WTC11 (cell line): ENCODE results near the gene SCAF4. TPM values are rescaled to one million over a fixed set of nuclear protein-coding genes. Genes with fewer than 3 reads are reported as not detected.

Source experiments
- ATAC-seq: fragments of 200-7000 bp; cut with Tn5 transposase; 2 replicates; pipeline ENCODE4 v1.10.0; 2021; ENCODE audit warnings: mild to moderate bottlenecking, moderate library complexity
- CTCF ChIA-PET: fragments of 300-600 bp; sonication (Branson Sonifier 250); formaldehyde crosslinking; loops from one replicate; lab custom pipeline; 2021; ENCODE audit warnings: antibody characterized with exemption; lab: Charles Lee
- POLR2A ChIA-PET: fragments of 350-600 bp; sonication (Branson Sonifier 250); formaldehyde crosslinking; loops from one replicate; lab custom pipeline; 2021; ENCODE audit warnings: antibody characterized with exemption; lab: Charles Lee
- DNase-seq: peaks from one replicate; pipeline ENCODE4 v3.0.0; 2021; ENCODE audit warnings: low spot score
- H3K27ac Mint-ChIP-seq: 2 replicates; pipeline ENCODE4 v1.8.0; 2021; ENCODE audit warnings: mixed read lengths
- H3K27me3 Mint-ChIP-seq: 2 replicates; pipeline ENCODE4 v1.8.0; 2021; ENCODE audit warnings: low read depth, mild to moderate bottlenecking, moderate library complexity, mixed read lengths
- H3K36me3 Mint-ChIP-seq: 2 replicates; pipeline ENCODE4 v1.8.0; 2021; ENCODE audit warnings: mixed read lengths
- H3K4me1 Mint-ChIP-seq: 2 replicates; pipeline ENCODE4 v1.8.0; 2022; ENCODE audit warnings: mixed read lengths
- H3K4me3 Mint-ChIP-seq: 2 replicates; pipeline ENCODE4 v1.8.0; 2021; ENCODE audit warnings: mild to moderate bottlenecking, moderate library complexity, mixed read lengths
- H3K9me3 Mint-ChIP-seq: 2 replicates; pipeline ENCODE4 v1.8.0; 2021; ENCODE audit warnings: mixed read lengths
- ATF1 ChIP-seq: sonication (generic); formaldehyde crosslinking; IDR thresholded peaks from 2 replicates; pipeline ENCODE4 v1.8.1; 2023; ENCODE audit warnings: mild to moderate bottlenecking, moderate library complexity, missing genetic modification reagents
- ATF2 ChIP-seq: sonication (generic); formaldehyde crosslinking; IDR thresholded peaks from 2 replicates; pipeline ENCODE4 v1.8.1; 2022; ENCODE audit warnings: low read depth, missing genetic modification reagents, borderline replicate concordance
- ATF3 ChIP-seq: sonication (generic); formaldehyde crosslinking; conservative IDR thresholded peaks from 2 replicates; pipeline ENCODE4 v1.8.1; 2022; ENCODE audit warnings: mild to moderate bottlenecking, missing genetic modification reagents
- ELF4 ChIP-seq: sonication (generic); formaldehyde crosslinking; IDR thresholded peaks from 2 replicates; pipeline ENCODE4 v1.8.1; 2022; ENCODE audit warnings: low read depth, mild to moderate bottlenecking, moderate library complexity, missing genetic modification reagents
- EMX1 ChIP-seq: fragments of 250-450 bp; sonication (Bioruptor Pico); IDR thresholded peaks from 2 replicates; pipeline ENCODE4 v1.8.0; 2021; ENCODE audit warnings: mild to moderate bottlenecking
- GTF2I ChIP-seq: fragments of 250-450 bp; sonication (Bioruptor Pico); conservative IDR thresholded peaks from 2 replicates; pipeline ENCODE4 v1.4.0; 2021; ENCODE audit warnings: mild to moderate bottlenecking
- MLX ChIP-seq: sonication (generic); formaldehyde crosslinking; IDR thresholded peaks from 2 replicates; pipeline ENCODE4 v1.8.1; 2023; ENCODE audit warnings: mild to moderate bottlenecking, missing genetic modification reagents, moderate library complexity
- MYBL2 ChIP-seq: sonication (generic); formaldehyde crosslinking; IDR thresholded peaks from 2 replicates; pipeline ENCODE4 v1.8.1; 2023; ENCODE audit warnings: mild to moderate bottlenecking, moderate library complexity, missing genetic modification reagents
- RELA ChIP-seq: sonication (generic); formaldehyde crosslinking; IDR thresholded peaks from 2 replicates; pipeline ENCODE4 v1.8.1; 2022; ENCODE audit warnings: missing genetic modification reagents, mild to moderate bottlenecking, borderline replicate concordance
- TCF7 ChIP-seq: sonication (generic); formaldehyde crosslinking; IDR thresholded peaks from 2 replicates; pipeline ENCODE4 v1.8.0; 2022; ENCODE audit warnings: mild to moderate bottlenecking, low read depth, missing genetic modification reagents, moderate library complexity
- TEAD1 ChIP-seq: sonication (generic); formaldehyde crosslinking; IDR thresholded peaks from 2 replicates; pipeline ENCODE4 v1.8.0; 2022; ENCODE audit warnings: mild to moderate bottlenecking, missing genetic modification reagents
- TP53 ChIP-seq: sonication (generic); formaldehyde crosslinking; IDR thresholded peaks from 2 replicates; pipeline ENCODE4 v1.8.1; 2023; ENCODE audit warnings: mild to moderate bottlenecking, missing genetic modification reagents
- ZBTB21 ChIP-seq: sonication (generic); formaldehyde crosslinking; IDR thresholded peaks from 2 replicates; pipeline ENCODE4 v1.8.1; 2023; ENCODE audit warnings: mild to moderate bottlenecking, missing genetic modification reagents, borderline replicate concordance
- ZNF121 ChIP-seq: sonication (generic); formaldehyde crosslinking; IDR thresholded peaks from 2 replicates; pipeline ENCODE4 v1.8.0; 2023; ENCODE audit warnings: missing genetic modification reagents
- ZNF219 ChIP-seq: sonication (generic); formaldehyde crosslinking; IDR thresholded peaks from 2 replicates; pipeline ENCODE4 v1.8.0; 2023; ENCODE audit warnings: missing genetic modification reagents, mild to moderate bottlenecking, borderline replicate concordance
- ZNF232 ChIP-seq: sonication (generic); formaldehyde crosslinking; IDR thresholded peaks from 2 replicates; pipeline ENCODE4 v1.8.0; 2022; ENCODE audit warnings: mild to moderate bottlenecking, missing genetic modification reagents
- ZNF263 ChIP-seq: sonication (generic); formaldehyde crosslinking; IDR thresholded peaks from 2 replicates; pipeline ENCODE4 v1.8.1; 2022; ENCODE audit warnings: low read depth, mild to moderate bottlenecking, moderate library complexity, missing genetic modification reagents
- ZNF317 ChIP-seq: sonication (generic); formaldehyde crosslinking; IDR thresholded peaks from 2 replicates; pipeline ENCODE4 v1.8.1; 2023; ENCODE audit warnings: low read depth, mild to moderate bottlenecking, moderate library complexity, missing genetic modification reagents, borderline replicate concordance
- ZNF423 ChIP-seq: fragments of 250-450 bp; sonication (Bioruptor Pico); IDR thresholded peaks from 2 replicates; pipeline ENCODE4 v2.1.2; 2022; ENCODE audit warnings: mild to moderate bottlenecking, moderate library complexity
- total RNA-seq: library from RNA; stranded (reverse); gene quantifications from 3 replicates; pipeline ENCODE4 v1.2.3, GENCODE V29; 2021
- TF ChIP-seq, protein P1 (sequence below): sonication (generic); formaldehyde crosslinking; IDR thresholded peaks from 2 replicates; pipeline ENCODE4 v1.8.1; 2023; ENCODE audit warnings: mild to moderate bottlenecking, missing genetic modification reagents, moderate library complexity
- TF ChIP-seq, protein P2 (sequence below): fragments of 250-450 bp; sonication (Bioruptor Pico); IDR thresholded peaks from 2 replicates; pipeline ENCODE4 v2.1.2; 2022; ENCODE audit warnings: mild to moderate bottlenecking, moderate library complexity
- TF ChIP-seq, protein P3 (sequence below): fragments of 250-450 bp; sonication (Bioruptor Pico); IDR thresholded peaks from 2 replicates; pipeline ENCODE4 v1.9.0; 2021; ENCODE audit warnings: moderate library complexity, mild to moderate bottlenecking, inconsistent platforms, borderline replicate concordance

The SCAF4 gene
- total RNA-seq, 1 experiment from 2014 or later, result 54.0 TPM

DNA sequence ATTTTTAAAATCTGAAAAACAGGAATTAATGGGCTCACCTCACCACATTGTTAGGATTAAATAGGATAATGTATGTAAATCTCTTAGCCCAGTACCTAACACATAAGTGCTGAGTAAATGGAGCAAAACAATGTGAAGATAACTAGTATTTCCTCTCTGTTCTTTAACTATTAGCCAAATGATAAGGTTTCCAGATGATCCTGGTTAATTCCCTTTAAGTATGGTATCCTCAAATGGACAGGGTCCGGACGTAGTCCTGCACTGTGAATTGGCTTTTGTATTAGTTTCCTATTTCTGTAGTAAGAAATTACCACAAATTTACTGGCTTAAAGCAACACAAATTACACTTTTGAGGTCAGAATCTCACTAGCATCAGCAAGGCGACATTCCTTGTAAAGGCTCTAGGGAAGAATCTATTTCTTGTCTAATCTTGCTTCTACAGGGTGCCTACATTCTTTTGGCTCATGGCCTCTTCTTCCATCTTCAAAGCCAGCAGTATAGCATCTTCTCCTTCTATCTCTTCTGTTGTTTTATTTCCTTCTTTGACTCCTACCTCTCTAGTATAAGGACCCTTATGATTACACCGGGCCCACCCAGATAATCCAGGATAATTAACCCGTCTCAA lies 17.1 kb downstream of the SCAF4 start (continued):
- TF ChIP-seq TCF7 (no peak), ZNF219 (CRISPR knock-in tag) (no peak), ZNF121 (no peak)

GRCh38 chr21:31713973-31714740 lies 17.8 kb downstream of the SCAF4 start:
- ChIA-PET POLR2A (no interaction called here), CTCF (no interaction called here)
- H3K27ac Mint-ChIP-seq, result peak overlapping the region; percentile 42; the same call in 1 of the 2 replicates
- peaks cover 81% of the 10 kb centered on the region for H3K4me1 Mint-ChIP-seq
- H3K27me3 Mint-ChIP-seq, result no peaks in the 10 kb centered on the region
- no peak for TF ChIP-seq MYBL2
- TF ChIP-seq, protein P1, sequence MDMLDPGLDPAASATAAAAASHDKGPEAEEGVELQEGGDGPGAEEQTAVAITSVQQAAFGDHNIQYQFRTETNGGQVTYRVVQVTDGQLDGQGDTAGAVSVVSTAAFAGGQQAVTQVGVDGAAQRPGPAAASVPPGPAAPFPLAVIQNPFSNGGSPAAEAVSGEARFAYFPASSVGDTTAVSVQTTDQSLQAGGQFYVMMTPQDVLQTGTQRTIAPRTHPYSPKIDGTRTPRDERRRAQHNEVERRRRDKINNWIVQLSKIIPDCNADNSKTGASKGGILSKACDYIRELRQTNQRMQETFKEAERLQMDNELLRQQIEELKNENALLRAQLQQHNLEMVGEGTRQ (CRISPR knock-in tag), result no peak
- TF ChIP-seq EMX1 (CRISPR knock-in tag), result no peak
- TF ChIP-seq ZNF317, result no peak
- TF ChIP-seq GTF2I, result no peak
- no peak for TF ChIP-seq TEAD1 (CRISPR knock-in tag)
- TF ChIP-seq ATF1, result no peak
- TF ChIP-seq TP53 (CRISPR knock-in tag), result no peak
- no peak for TF ChIP-seq ELF4 (CRISPR knock-in tag)
- TF ChIP-seq ZNF423 (CRISPR knock-in tag), result no peak
- no peak for TF ChIP-seq ZNF232 (CRISPR knock-in tag)
- TF ChIP-seq, all 79 proteins: peak for 0
- DNase-seq (no peak), ATAC-seq (peak; percentile 44)
- Mint-ChIP-seq H3K9me3 (no peaks in the 10 kb centered on the region), H3K4me3 (no peak overlapping the region), H3K36me3 (no peaks in the 10 kb centered on the region)

GRCh38 chr21:31713115-31713514 lies 18.8 kb downstream of the SCAF4 start:
- H3K4me1 Mint-ChIP-seq, result peaks cover 80% of the 10 kb centered on the region
- no peak for ATAC-seq
- no peaks in the 10 kb centered on the region for H3K27me3 Mint-ChIP-seq

More at GRCh38 chr21:31713115-31713514, 18.8 kb downstream of the SCAF4 start:
- no peaks in the 10 kb centered on the region for H3K9me3 Mint-ChIP-seq
- no peak overlapping the region for H3K4me3 Mint-ChIP-seq
- ChIA-PET CTCF (no interaction called here), POLR2A (no interaction called here)
- TF ChIP-seq, protein P2, sequence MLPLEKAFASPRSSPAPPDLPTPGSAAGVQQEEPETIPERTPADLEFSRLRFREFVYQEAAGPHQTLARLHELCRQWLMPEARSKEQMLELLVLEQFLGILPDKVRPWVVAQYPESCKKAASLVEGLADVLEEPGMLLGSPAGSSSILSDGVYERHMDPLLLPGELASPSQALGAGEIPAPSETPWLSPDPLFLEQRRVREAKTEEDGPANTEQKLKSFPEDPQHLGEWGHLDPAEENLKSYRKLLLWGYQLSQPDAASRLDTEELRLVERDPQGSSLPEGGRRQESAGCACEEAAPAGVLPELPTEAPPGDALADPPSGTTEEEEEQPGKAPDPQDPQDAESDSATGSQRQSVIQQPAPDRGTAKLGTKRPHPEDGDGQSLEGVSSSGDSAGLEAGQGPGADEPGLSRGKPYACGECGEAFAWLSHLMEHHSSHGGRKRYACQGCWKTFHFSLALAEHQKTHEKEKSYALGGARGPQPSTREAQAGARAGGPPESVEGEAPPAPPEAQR (CRISPR knock-in tag), result no peak
- no peak for TF ChIP-seq ZNF263 (CRISPR knock-in tag)
- TF ChIP-seq ATF2, result no peak
- no peak for TF ChIP-seq ZNF423 (CRISPR knock-in tag)
- no peak for TF ChIP-seq ATF1
- no peak for TF ChIP-seq MLX
- no peak for TF ChIP-seq ZBTB21
- TF ChIP-seq MYBL2, result no peak
- TF ChIP-seq ATF3 (CRISPR knock-in tag), result no peak
- TF ChIP-seq, protein P3, sequence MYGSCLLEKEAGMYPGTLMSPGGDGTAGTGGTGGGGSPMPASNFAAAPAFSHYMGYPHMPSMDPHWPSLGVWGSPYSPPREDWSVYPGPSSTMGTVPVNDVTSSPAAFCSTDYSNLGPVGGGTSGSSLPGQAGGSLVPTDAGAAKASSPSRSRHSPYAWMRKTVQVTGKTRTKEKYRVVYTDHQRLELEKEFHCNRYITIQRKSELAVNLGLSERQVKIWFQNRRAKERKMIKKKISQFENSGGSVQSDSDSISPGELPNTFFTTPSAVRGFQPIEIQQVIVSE, result no peak
- no peak for TF ChIP-seq RELA (CRISPR knock-in tag)
- TF ChIP-seq, all 79 proteins: peak for 0
- Mint-ChIP-seq H3K36me3 (no peaks in the 10 kb centered on the region), H3K27ac (no peak overlapping the region)
- no peak for DNase-seq
